RWPE1 (cell line): ENCODE data around the gene DAPK3.
"Not testable (repeated sequence)": the region's sequence is repeated elsewhere in the genome, so short reads cannot be mapped to it uniquely, and the experiment has no call there.

ENCODE experiments used
- CTCF ChIA-PET: fragments of 350-600 bp; sonication (Branson Sonifier 250); formaldehyde crosslinking; extraction: SDS; loops from one replicate; lab custom pipeline; 2021; lab: Yijun Ruan, JAX
- POLR2A ChIA-PET: fragments of 400-600 bp; formaldehyde crosslinking; extraction: SDS; loops from one replicate; lab custom pipeline; 2020; ENCODE audit warnings: antibody characterized with exemption; ENCODE audit not compliant: low non-redundant PET; lab: Yijun Ruan, JAX
- DNase-seq: peaks from one replicate; pipeline ENCODE4 v3.0.0; 2012; ENCODE audit warnings: low spot score
- H3K27ac ChIP-seq: fragments of 450-650 bp; 2 replicates; pipeline ENCODE4 v1.5.1; 2017
- CTCF ChIP-seq: fragments of 450-650 bp; conservative IDR thresholded peaks from 2 replicates; pipeline ENCODE4 v1.5.1; 2017; ENCODE audit warnings: low read depth, mild to moderate bottlenecking

The DAPK3 gene

GRCh38 chr19:4015705-4016402 lies 45.0 kb upstream of the DAPK3 start:
- ChIA-PET CTCF (no interaction called here), POLR2A (no interaction called here)
- no peak overlapping the region for H3K27ac ChIP-seq
- no peak for DNase-seq
- TF ChIP-seq CTCF: no peak

GRCh38 chr19:4014541-4015491 lies 43.9 kb upstream of the DAPK3 start:
- no peak for DNase-seq
- no peak overlapping the region for H3K27ac ChIP-seq
- CTCF ChIA-PET: no interaction called here
- POLR2A ChIA-PET: no interaction called here
- no peak for TF ChIP-seq CTCF

GRCh38 chr19:4013886-4014540 lies 43.1 kb upstream of the DAPK3 start:
- H3K27ac ChIP-seq: no peak overlapping the region
- ChIA-PET CTCF (no interaction called here), POLR2A (no interaction called here)
- DNase-seq: no peak
- TF ChIP-seq CTCF: no peak

GRCh38 chr19:4012975-4013634 lies 42.2 kb upstream of the DAPK3 start:
- no peak for DNase-seq
- no peak overlapping the region for H3K27ac ChIP-seq
- POLR2A ChIA-PET: no interaction called here
- no peak for TF ChIP-seq CTCF
- CTCF ChIA-PET: no interaction called here

GRCh38 chr19:4012092-4012974 lies 41.4 kb upstream of the DAPK3 start:
- no peak for DNase-seq
- H3K27ac ChIP-seq: peak overlapping the region; percentile 15; the same call in 1 of the 2 replicates
- TF ChIP-seq CTCF: no peak
- POLR2A ChIA-PET: no interaction called here
- CTCF ChIA-PET: no interaction called here

GRCh38 chr19:4011430-4011829 lies 40.5 kb upstream of the DAPK3 start:
- peak overlapping the region; percentile 42 for H3K27ac ChIP-seq
- POLR2A ChIA-PET, DNase-seq: not testable (repeated sequence)
- CTCF ChIA-PET: interaction anchor here (0.6 kb wide), 1 partner anchor 24 kb away, joined by 5 read pairs; no protein-coding TSS in a partner anchor
